ENCODE measurements around the gene KMO.

DNA sequence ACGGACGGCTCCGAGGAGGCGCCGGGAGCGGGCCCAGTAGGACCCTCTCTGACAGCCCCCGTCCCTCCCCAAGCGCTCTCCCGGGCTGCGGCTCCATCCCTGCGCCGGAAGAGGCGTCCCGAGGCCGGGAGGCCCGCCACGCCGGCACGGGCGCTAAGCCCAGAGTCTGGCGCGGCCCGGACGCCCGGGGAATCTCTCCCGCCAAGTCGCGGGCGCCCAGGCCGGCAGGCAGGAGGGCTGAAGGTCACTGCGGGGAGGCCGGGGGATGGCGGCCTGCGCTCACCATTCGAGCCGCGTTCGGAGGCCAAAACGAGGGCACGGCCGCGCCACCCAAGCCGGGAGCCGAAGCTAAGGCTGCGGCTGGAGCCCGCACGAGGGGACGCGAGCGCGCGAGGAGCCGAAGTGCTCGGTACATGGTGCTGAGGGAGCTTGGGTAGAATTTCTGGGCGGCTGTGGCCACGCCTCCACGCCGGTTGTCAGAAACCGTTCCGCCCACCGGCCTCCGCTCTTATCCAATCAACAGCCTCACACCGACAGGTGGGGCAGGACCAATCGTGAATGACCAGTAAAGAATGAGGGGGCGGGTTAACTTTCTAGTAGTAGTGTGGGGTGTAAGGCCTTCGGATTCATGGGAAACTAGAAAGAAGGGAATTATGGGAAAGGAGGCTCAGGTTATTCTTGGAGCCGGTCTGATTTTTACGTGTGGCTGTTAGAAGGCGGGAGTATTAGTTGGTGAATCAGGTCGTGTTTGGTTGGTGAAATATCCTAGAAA lies 12.7 kb upstream of the KMO start, which contains the start of gene FH:
- TF ChIP-seq, protein P1, sequence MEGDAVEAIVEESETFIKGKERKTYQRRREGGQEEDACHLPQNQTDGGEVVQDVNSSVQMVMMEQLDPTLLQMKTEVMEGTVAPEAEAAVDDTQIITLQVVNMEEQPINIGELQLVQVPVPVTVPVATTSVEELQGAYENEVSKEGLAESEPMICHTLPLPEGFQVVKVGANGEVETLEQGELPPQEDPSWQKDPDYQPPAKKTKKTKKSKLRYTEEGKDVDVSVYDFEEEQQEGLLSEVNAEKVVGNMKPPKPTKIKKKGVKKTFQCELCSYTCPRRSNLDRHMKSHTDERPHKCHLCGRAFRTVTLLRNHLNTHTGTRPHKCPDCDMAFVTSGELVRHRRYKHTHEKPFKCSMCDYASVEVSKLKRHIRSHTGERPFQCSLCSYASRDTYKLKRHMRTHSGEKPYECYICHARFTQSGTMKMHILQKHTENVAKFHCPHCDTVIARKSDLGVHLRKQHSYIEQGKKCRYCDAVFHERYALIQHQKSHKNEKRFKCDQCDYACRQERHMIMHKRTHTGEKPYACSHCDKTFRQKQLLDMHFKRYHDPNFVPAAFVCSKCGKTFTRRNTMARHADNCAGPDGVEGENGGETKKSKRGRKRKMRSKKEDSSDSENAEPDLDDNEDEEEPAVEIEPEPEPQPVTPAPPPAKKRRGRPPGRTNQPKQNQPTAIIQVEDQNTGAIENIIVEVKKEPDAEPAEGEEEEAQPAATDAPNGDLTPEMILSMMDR (IDR thresholded peaks at IDR 0.05; ENCODE audit: low read depth, low read length, poor library complexity, severe bottlenecking) = no peak
- no peak for TF ChIP-seq EZH2phosphoT487 (IDR thresholded peaks at IDR 0.05; ENCODE audit: borderline replicate concordance, low read length)
